T-helper 1 cell treated with Interleukin-12 subunit alpha and Interleukin-12 subunit beta and Interleukin-4 antibody, amounts not matched to agents 30 μg/mL and 1 μg/mL, for 36 hours (primary cell): ENCODE data around the gene FHOD3.

ENCODE experiments used
- H3K27ac Mint-ChIP-seq: one replicate; pipeline ENCODE4 v1.8.0; 2021; ENCODE audit warnings: mild to moderate bottlenecking, mixed read lengths
- H3K27me3 Mint-ChIP-seq: one replicate; pipeline ENCODE4 v1.8.0; 2021; ENCODE audit warnings: low read depth, mixed read lengths
- H3K36me3 Mint-ChIP-seq: one replicate; pipeline ENCODE4 v1.8.0; 2021; ENCODE audit warnings: low read depth, mixed read lengths
- H3K4me1 Mint-ChIP-seq: one replicate; pipeline ENCODE4 v1.8.0; 2021; ENCODE audit warnings: low read depth, mixed read lengths
- H3K4me3 Mint-ChIP-seq: one replicate; pipeline ENCODE4 v1.8.0; 2021; ENCODE audit warnings: mild to moderate bottlenecking, moderate library complexity, mixed read lengths
- H3K9me3 Mint-ChIP-seq: one replicate; pipeline ENCODE4 v1.8.0; 2021; ENCODE audit warnings: mixed read lengths

FHOD3 gene

GRCh38 chr18:36665952-36666351 is 368.4 kb downstream of the FHOD3 start:
- Mint-ChIP-seq H3K4me1 (no peaks in the 10 kb centered on the region), H3K27ac (no peak overlapping the region), H3K4me3 (no peak overlapping the region), H3K9me3 (no peaks in the 10 kb centered on the region), H3K36me3 (no peaks in the 10 kb centered on the region), H3K27me3 (peaks cover 15% of the 10 kb centered on the region)

- H3K9me3 Mint-ChIP-seq, result no peaks in the 10 kb centered on the region
- no peak overlapping the region for H3K4me3 Mint-ChIP-seq
- H3K27ac Mint-ChIP-seq, result no peak overlapping the region
- H3K36me3 Mint-ChIP-seq, result no peaks in the 10 kb centered on the region
- H3K4me1 Mint-ChIP-seq, result no peaks in the 10 kb centered on the region
- peaks cover 18% of the 10 kb centered on the region for H3K27me3 Mint-ChIP-seq
Measured at GRCh38 chr18:36667811-36668210, 370.3 kb downstream of the FHOD3 start.

- Mint-ChIP-seq H3K27me3 (peaks cover 18% of the 10 kb centered on the region), H3K9me3 (no peaks in the 10 kb centered on the region), H3K4me1 (no peaks in the 10 kb centered on the region), H3K4me3 (no peak overlapping the region), H3K36me3 (no peaks in the 10 kb centered on the region), H3K27ac (no peak overlapping the region)
Measured at GRCh38 chr18:36668349-36668748, 370.8 kb downstream of the FHOD3 start.

- H3K27ac Mint-ChIP-seq, result no peak overlapping the region
- no peaks in the 10 kb centered on the region for H3K4me1 Mint-ChIP-seq
- no peaks in the 10 kb centered on the region for H3K9me3 Mint-ChIP-seq
- H3K27me3 Mint-ChIP-seq, result peaks cover 13% of the 10 kb centered on the region
- no peaks in the 10 kb centered on the region for H3K36me3 Mint-ChIP-seq
- no peak overlapping the region for H3K4me3 Mint-ChIP-seq
Measured at GRCh38 chr18:36672437-36673344, 375.2 kb downstream of the FHOD3 start.

DNA sequence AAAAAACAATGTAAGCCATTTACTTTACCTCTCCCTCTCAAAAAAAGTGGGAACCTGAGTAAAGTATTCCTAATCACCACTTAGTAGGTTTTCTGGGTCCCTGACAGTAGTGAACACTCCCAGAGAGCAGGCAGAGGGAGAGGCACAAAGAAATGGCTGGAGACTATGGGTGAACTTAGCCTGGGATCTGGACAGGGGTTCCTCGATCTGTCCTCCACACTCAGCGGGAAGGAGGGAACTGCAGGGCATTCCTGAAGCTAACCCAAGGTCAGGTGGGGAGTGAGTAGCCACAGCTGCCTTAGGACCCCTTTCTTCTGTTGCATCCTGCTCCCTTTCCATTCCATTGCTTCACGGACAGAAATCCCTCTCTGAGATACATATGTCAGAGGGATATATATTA is 375.9 kb downstream of the FHOD3 start:
- no peak overlapping the region for H3K4me3 Mint-ChIP-seq
- no peak overlapping the region for H3K27ac Mint-ChIP-seq
- no peaks in the 10 kb centered on the region for H3K36me3 Mint-ChIP-seq
- H3K4me1 Mint-ChIP-seq, result no peaks in the 10 kb centered on the region
- H3K9me3 Mint-ChIP-seq, result no peaks in the 10 kb centered on the region
- H3K27me3 Mint-ChIP-seq, result peaks cover 13% of the 10 kb centered on the region

GRCh38 chr18:36675076-36675475 is 377.6 kb downstream of the FHOD3 start:
- Mint-ChIP-seq H3K4me3 (no peak overlapping the region), H3K36me3 (no peaks in the 10 kb centered on the region), H3K27me3 (peaks cover 12% of the 10 kb centered on the region), H3K4me1 (no peaks in the 10 kb centered on the region), H3K27ac (no peak overlapping the region), H3K9me3 (no peaks in the 10 kb centered on the region)

GRCh38 chr18:36675542-36675941 is 378.0 kb downstream of the FHOD3 start:
- Mint-ChIP-seq H3K27me3 (peaks cover 7% of the 10 kb centered on the region), H3K9me3 (no peaks in the 10 kb centered on the region), H3K4me3 (no peak overlapping the region), H3K4me1 (no peaks in the 10 kb centered on the region), H3K27ac (no peak overlapping the region), H3K36me3 (no peaks in the 10 kb centered on the region)

DNA sequence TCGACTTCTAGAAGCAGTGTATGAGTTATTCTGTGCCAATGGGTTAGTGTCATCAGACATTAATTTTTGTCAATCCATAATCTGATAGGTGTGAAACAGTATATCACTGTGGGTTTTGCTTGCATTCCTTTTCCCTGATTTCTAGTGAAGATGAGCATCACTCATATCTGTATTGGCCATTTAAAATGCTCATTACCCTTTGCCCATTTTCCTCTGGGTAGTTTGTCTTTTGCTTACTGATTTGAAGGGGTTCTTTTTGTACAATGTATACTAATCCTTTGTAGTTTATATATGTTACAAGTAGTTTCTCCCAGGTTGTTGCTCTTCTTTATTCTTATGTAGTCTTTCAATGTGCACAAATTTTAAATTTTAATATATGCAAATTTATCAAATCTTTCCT is 379.1 kb downstream of the FHOD3 start:
- no peak overlapping the region for H3K4me3 Mint-ChIP-seq
- no peaks in the 10 kb centered on the region for H3K27me3 Mint-ChIP-seq
- no peak overlapping the region for H3K27ac Mint-ChIP-seq

DNA sequence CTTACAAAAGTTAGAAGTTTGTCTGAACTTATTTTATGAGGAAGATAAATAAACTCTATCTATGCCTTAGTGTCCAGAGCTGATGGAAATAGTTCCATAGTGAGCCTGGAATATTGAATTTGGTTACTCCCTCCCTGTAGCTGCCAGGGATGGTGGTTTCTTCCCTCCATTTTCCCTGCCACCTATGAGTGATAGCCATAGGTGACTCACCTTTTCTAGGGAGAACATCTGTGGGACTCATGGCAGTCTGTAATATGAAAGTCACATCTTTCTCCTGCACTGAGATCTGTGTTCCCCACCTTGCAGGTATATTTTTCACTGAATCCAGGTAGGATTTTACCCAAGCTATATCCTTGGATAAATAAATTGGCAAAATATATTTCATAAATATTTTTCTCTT is 382.5 kb downstream of the FHOD3 start:
- H3K4me3 Mint-ChIP-seq, result no peak overlapping the region
- no peaks in the 10 kb centered on the region for H3K4me1 Mint-ChIP-seq
- no peak overlapping the region for H3K27ac Mint-ChIP-seq
- no peaks in the 10 kb centered on the region for H3K27me3 Mint-ChIP-seq
- H3K36me3 Mint-ChIP-seq, result no peaks in the 10 kb centered on the region
- peaks cover 4% of the 10 kb centered on the region for H3K9me3 Mint-ChIP-seq

More for the DNA sequence above, 379.1 kb downstream of the FHOD3 start:
- Mint-ChIP-seq H3K36me3 (no peaks in the 10 kb centered on the region), H3K9me3 (no peaks in the 10 kb centered on the region), H3K4me1 (no peaks in the 10 kb centered on the region)

DNA sequence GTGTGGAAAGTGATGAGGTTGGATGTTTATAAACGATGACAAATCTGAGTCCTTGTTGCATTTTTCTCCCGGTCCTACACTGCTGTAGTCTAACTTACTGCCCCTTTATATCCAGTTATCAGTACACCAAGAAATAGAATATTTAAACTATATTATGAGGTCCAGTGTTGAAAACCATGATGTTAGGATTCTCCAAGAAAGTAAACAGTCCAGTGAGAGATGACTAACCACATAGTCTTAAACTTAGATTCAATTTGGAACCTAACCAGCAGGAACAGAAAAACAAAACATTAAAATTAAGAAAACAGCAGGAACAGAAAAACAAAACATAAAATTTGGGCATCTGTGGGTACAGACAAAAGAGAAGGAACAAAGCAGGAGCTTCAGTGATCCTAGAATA is 388.1 kb downstream of the FHOD3 start:
- Mint-ChIP-seq H3K27me3 (no peaks in the 10 kb centered on the region), H3K4me1 (no peaks in the 10 kb centered on the region), H3K9me3 (peaks cover 4% of the 10 kb centered on the region), H3K27ac (no peak overlapping the region), H3K36me3 (no peaks in the 10 kb centered on the region), H3K4me3 (no peak overlapping the region)

GRCh38 chr18:36688020-36688965 is 390.8 kb downstream of the FHOD3 start:
- Mint-ChIP-seq H3K27me3 (no peaks in the 10 kb centered on the region), H3K27ac (no peak overlapping the region), H3K4me1 (no peaks in the 10 kb centered on the region), H3K9me3 (peaks cover 4% of the 10 kb centered on the region), H3K36me3 (no peaks in the 10 kb centered on the region), H3K4me3 (no peak overlapping the region)

GRCh38 chr18:36692371-36692770 is 394.9 kb downstream of the FHOD3 start:
- Mint-ChIP-seq H3K27me3 (no peaks in the 10 kb centered on the region), H3K4me1 (no peaks in the 10 kb centered on the region), H3K36me3 (no peaks in the 10 kb centered on the region), H3K4me3 (no peak overlapping the region), H3K9me3 (no peaks in the 10 kb centered on the region), H3K27ac (no peak overlapping the region)

- Mint-ChIP-seq H3K4me1 (no peaks in the 10 kb centered on the region), H3K27ac (no peak overlapping the region), H3K4me3 (no peak overlapping the region)
Measured at GRCh38 chr18:36692921-36693332, 395.4 kb downstream of the FHOD3 start.

GRCh38 chr18:36693931-36694620 is 396.6 kb downstream of the FHOD3 start:
- H3K9me3 Mint-ChIP-seq, result no peaks in the 10 kb centered on the region
- no peaks in the 10 kb centered on the region for H3K36me3 Mint-ChIP-seq
- no peak overlapping the region for H3K4me3 Mint-ChIP-seq
- H3K27ac Mint-ChIP-seq, result no peak overlapping the region
- H3K27me3 Mint-ChIP-seq, result no peaks in the 10 kb centered on the region
- no peaks in the 10 kb centered on the region for H3K4me1 Mint-ChIP-seq

More at GRCh38 chr18:36692921-36693332, 395.4 kb downstream of the FHOD3 start:
- Mint-ChIP-seq H3K36me3 (no peaks in the 10 kb centered on the region), H3K27me3 (no peaks in the 10 kb centered on the region), H3K9me3 (no peaks in the 10 kb centered on the region)
